Endothelial cell (in vitro differentiated cells): ENCODE measurements around the gene CDH23. TPM values are rescaled to one million over a fixed set of nuclear protein-coding genes. Genes with fewer than 3 reads are reported as not detected.

Experiments
- DNase-seq: peaks from one replicate; pipeline ENCODE4 v3.0.0; 2021; ENCODE audit warnings: low spot score
- H3K27ac Mint-ChIP-seq: one replicate; pipeline ENCODE4 v1.8.0; 2021; ENCODE audit warnings: mixed read lengths, inconsistent platforms; ENCODE audit not compliant: unreplicated experiment
- H3K27me3 Mint-ChIP-seq: one replicate; pipeline ENCODE4 v1.8.0; 2021; ENCODE audit warnings: mild to moderate bottlenecking, moderate library complexity, mixed read lengths, inconsistent platforms; ENCODE audit not compliant: unreplicated experiment
- H3K36me3 Mint-ChIP-seq: one replicate; pipeline ENCODE4 v1.8.0; 2021; ENCODE audit warnings: mild to moderate bottlenecking, low read depth, mixed read lengths, inconsistent platforms; ENCODE audit not compliant: unreplicated experiment
- H3K4me1 Mint-ChIP-seq: one replicate; pipeline ENCODE4 v1.8.0; 2021; ENCODE audit warnings: mild to moderate bottlenecking, mixed read lengths, inconsistent platforms; ENCODE audit not compliant: unreplicated experiment
- H3K4me3 Mint-ChIP-seq: one replicate; pipeline ENCODE4 v1.8.0; 2021; ENCODE audit warnings: mild to moderate bottlenecking, mixed read lengths, inconsistent platforms; ENCODE audit not compliant: unreplicated experiment
- H3K9me3 Mint-ChIP-seq: one replicate; pipeline ENCODE4 v1.8.0; 2021; ENCODE audit warnings: mixed read lengths, inconsistent platforms; ENCODE audit not compliant: unreplicated experiment
- CTCF ChIP-seq: fragments of 200-600 bp; sonication (generic); IDR thresholded peaks from one replicate; pipeline ENCODE4 v1.5.0; 2021; ENCODE audit warnings: antibody characterized with exemption; ENCODE audit not compliant: unreplicated experiment
- total RNA-seq: library from RNA; stranded (reverse); fragmentation: NEBNext Ultra II Directional; extraction: Animal tissue kit (Norgen Biotek cat#: 25700); gene quantifications from one replicate; pipeline ENCODE4 v1.2.1, GENCODE V29; 2021; ENCODE audit not compliant: unreplicated experiment

The CDH23 gene
- total RNA-seq, 1 donor from 2014 or later = 0.54 TPM

- no peaks in the 10 kb centered on the region for H3K4me1 Mint-ChIP-seq
- no peak overlapping the region for H3K27ac Mint-ChIP-seq
- H3K36me3 Mint-ChIP-seq = no peaks in the 10 kb centered on the region
- no peak overlapping the region for H3K4me3 Mint-ChIP-seq
- DNase-seq = no peak
- no peak for TF ChIP-seq CTCF
- peaks cover 3% of the 10 kb centered on the region for H3K27me3 Mint-ChIP-seq
- H3K9me3 Mint-ChIP-seq = no peaks in the 10 kb centered on the region
These were observed 207.0 kb downstream of the CDH23 start for GRCh38 chr10:71603754-71604153.

DNA sequence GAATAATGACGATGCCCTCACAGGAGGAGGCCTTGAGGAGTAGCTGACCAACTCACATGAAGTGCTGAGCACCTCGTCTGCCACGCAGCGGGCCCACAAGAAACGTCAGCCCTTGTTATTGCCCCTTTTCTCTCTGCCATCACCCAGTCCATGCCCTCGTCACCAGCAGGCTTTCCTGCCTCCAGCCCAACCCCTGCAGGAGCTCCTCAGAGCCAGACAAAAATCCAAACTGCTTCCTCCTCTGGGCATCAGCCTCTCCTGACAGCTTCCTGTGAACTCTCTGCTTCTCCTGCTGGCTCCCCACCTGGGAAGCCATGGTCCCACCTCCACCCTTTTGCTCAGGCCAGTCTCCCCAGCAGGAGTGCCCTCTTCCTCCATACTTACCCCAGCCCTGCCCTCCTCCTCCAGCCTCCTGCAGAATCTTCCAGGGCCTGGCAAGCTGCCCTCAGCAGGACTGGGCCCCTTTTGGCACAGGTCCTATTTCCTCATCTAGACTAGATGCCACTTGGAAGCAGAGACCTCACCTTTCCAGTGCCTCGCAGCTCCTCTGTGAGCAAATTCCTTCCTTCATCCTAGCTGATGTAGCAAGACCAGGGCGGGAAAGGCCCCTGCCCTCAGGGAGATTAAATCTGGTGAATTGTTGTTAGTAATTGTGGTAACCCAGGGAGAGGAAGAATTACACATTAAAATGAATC lies 207.8 kb downstream of the CDH23 start:
- no peaks in the 10 kb centered on the region for H3K9me3 Mint-ChIP-seq
- no peak overlapping the region for H3K27ac Mint-ChIP-seq
- no peak for DNase-seq
- peaks cover under 1% of the 10 kb centered on the region for H3K27me3 Mint-ChIP-seq
- no peaks in the 10 kb centered on the region for H3K36me3 Mint-ChIP-seq
- H3K4me3 Mint-ChIP-seq = no peak overlapping the region
- no peak for TF ChIP-seq CTCF
- no peaks in the 10 kb centered on the region for H3K4me1 Mint-ChIP-seq

- no peak for DNase-seq
- H3K36me3 Mint-ChIP-seq = no peaks in the 10 kb centered on the region
- no peaks in the 10 kb centered on the region for H3K27me3 Mint-ChIP-seq
- no peaks in the 10 kb centered on the region for H3K9me3 Mint-ChIP-seq
- TF ChIP-seq CTCF = no peak
- no peak overlapping the region for H3K4me3 Mint-ChIP-seq
- no peak overlapping the region for H3K27ac Mint-ChIP-seq
- no peaks in the 10 kb centered on the region for H3K4me1 Mint-ChIP-seq
These were observed 208.7 kb downstream of the CDH23 start for GRCh38 chr10:71605263-71605962.

DNA sequence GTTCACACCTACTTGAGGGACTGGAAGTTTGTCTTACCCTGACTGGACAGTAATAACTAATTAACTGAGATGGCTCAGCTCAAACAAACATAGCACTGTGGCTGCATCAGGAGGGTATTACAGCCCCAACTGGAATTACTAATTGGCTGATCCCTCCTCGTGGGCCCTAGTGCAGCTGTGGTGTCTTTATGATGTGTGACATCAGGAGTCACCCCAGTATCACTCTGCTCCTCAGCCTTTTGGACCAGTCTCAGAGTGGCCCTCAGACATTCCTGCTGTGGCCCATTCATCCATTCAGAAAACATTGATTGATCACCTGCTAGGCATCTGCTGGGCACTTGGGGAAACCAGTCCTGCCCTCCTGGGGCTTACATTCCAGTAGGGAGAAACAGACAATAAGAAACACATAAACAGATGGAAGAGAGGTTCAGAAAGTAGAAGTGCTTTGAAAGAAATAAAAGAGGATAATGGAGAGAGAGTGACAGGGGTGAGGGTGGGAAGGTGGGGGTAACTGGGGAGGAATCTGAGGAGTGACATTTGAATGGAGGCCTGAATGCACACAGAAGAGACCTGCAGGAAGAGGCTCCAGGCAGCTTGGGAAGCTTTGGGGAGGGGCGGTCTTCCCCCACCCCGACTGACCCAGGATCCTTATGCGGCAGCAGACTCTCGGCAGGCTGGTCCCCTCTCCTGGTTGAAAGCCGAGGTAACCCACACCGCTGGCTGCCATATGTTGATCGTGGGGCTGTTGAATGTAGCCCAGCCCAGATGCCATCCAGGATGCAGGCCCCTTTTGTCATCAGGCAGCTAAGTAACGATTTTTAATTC lies 209.7 kb downstream of the CDH23 start:
- Mint-ChIP-seq H3K27me3 (no peaks in the 10 kb centered on the region), H3K9me3 (no peaks in the 10 kb centered on the region), H3K4me3 (no peak overlapping the region), H3K36me3 (no peaks in the 10 kb centered on the region), H3K27ac (no peak overlapping the region), H3K4me1 (no peaks in the 10 kb centered on the region)
- DNase-seq = no peak
- TF ChIP-seq CTCF = no peak
